HG03196 (cell line): Measurements from ENCODE around the gene SBNO2.

Source experiments
- ATAC-seq: cut with Tn5 transposase; IDR thresholded peaks from one replicate; pipeline ENCODE4 v1.9.1; 2021; ENCODE audit not compliant: unreplicated experiment

The SBNO2 gene

DNA sequence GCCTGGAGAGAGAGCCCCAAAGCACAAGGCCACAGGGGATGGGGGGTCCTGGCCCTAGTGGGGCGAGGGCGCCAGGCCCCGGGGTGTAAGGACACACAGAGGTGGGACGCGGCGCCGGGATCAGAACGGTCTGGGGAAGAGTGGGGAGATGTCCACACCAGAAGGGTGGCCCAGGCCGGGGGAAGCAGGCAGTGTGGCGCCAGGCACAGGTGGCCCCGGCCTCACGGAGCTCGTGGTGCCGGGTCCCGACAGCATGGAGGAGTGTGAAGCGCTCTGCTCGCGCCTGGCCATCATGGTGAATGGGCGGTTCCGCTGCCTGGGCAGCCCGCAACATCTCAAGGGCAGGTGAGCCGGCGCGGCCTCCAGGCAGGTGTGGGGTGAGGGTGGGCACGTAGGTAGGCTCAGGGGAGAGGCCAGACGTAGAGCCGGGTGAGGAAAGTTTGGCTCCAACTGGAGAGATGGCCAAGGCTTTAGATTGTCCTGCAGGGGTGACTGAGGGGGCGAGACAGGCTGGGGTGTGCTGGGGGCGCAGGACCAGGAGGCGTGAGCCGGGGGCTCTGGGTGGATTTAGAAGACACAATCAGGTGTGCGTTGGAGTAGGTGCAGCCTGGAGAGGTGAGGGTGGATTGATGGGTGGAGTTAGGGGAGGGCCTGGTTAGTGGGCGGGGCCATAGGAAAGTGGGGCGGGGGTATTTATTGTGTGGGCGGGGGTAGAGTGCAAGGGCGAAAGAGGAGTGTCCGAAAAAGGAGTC lies 110.0 kb downstream of the SBNO2 start:
- no peak for ATAC-seq

DNA sequence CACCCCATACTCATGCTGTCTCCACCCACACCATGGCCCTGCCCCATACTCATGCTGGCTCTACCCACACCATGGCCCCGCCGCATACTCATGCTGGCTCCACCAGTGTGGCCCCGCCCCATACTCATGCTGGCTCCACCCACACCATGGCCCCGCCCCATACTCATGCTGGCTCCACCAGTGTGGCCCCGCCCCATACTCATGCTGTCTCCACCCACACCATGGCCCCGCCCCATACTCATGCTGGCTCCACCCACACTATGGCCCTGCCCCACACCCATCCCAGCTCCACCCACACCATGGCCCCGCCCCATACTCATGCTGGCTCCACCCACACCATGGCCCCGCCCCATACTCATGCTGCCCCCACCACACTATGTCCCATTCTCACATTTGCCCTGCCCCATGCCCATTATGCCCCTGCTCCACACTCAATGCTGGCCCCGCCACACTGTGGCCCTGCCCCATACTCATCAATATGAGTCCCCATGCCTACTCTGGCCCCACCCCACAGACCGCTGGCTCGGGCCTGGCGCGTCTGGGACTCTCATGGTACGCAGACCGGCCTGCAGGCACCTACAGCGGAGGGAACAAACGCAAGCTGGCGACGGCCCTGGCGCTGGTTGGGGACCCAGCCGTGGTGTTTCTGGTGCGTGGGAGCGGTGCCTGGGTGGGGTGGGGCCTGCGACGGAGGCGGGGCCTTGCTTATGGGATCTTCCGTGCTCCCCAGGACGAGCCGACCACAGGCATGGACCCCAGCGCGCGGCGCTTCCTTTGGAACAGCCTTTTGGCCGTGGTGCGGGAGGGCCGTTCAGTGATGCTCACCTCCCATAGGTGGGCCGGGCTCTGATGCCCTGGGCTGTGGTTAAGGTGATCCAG lies 110.8 kb downstream of the SBNO2 start:
- no peak for ATAC-seq

GRCh38 chr19:1062387-1063029 lies 111.6 kb downstream of the SBNO2 start:
- ATAC-seq, result no peak

GRCh38 chr19:1061987-1062386 lies 112.1 kb downstream of the SBNO2 start:
- no peak for ATAC-seq

GRCh38 chr19:1060689-1061088 lies 113.4 kb downstream of the SBNO2 start:
- no peak for ATAC-seq

DNA sequence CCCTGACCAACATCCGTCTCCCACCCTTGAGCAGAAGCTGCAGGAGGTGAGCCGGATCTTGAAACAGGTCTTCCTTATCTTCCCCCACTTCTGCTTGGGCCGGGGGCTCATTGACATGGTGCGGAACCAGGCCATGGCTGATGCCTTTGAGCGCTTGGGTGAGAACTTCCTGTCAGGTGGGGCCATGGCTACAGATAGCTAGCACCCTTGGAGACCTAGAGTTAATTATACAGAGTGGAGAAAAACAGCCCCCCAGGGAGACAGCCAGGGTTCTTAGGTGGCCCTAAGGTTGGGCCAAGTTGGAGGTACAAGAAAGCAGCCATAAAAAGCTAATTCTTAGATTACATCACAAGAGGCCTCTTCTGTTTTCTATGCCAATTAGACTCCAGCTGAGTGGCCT lies 116.0 kb downstream of the SBNO2 start:
- ATAC-seq, result no peak
